NB4 (cell line): ENCODE measurements around the gene ATP1A3.

Experiments used
- CTCF ChIP-seq: IDR thresholded peaks from one replicate; pipeline ENCODE4 v1.5.1; 2012; ENCODE audit warnings: low read depth, low read length
- MAX ChIP-seq: IDR thresholded peaks from 2 replicates; pipeline ENCODE4 v1.6.1; 2011; ENCODE audit warnings: low read depth, low read length
- MYC ChIP-seq: IDR thresholded peaks from 2 replicates; pipeline ENCODE4 v1.6.1; 2011; ENCODE audit warnings: low read depth, low read length
- POLR2A ChIP-seq: IDR thresholded peaks from 2 replicates; pipeline ENCODE4 v1.6.1; 2011; ENCODE audit warnings: mild to moderate bottlenecking; ENCODE audit not compliant: insufficient read length; ENCODE audit errors: extremely low read depth

GRCh38 chr19:42023121-42023942 is 29.3 kb upstream of the ATP1A3 start:
- TF ChIP-seq CTCF (peak; percentile 58), POLR2A (no peak), MAX (no peak), MYC (no peak)
